GM10248 (cell line): ENCODE results near the gene ADAMTS16.

Experiments used
- CTCF ChIA-PET: fragments of 300-600 bp; sonication (Branson Sonifier 250); formaldehyde crosslinking; extraction: SDS; loops from one replicate; lab custom pipeline; 2021; ENCODE audit warnings: antibody characterized with exemption; lab: Yijun Ruan, JAX
- POLR2A ChIA-PET: fragments of 350-650 bp; sonication (Branson Sonifier 250); formaldehyde crosslinking; extraction: SDS; loops from one replicate; lab custom pipeline; 2020; ENCODE audit warnings: antibody characterized with exemption; lab: Yijun Ruan, JAX
- DNase-seq: peaks from one replicate; pipeline ENCODE4 v3.0.0; 2012; ENCODE audit errors: extremely low spot score
- CTCF ChIP-seq: IDR thresholded peaks from 2 replicates; pipeline ENCODE4 v1.5.1; 2012; ENCODE audit warnings: mild to moderate bottlenecking, low read depth; ENCODE audit errors: extremely low read depth, missing control alignments, control extremely low read depth

The ADAMTS16 gene

GRCh38 chr5:5178580-5178979 is 38.5 kb downstream of the ADAMTS16 start:
- DNase-seq: no peak
- no peak for TF ChIP-seq CTCF
- CTCF ChIA-PET: interaction anchor here (1.3 kb wide), 1 partner anchor 11 kb away, joined by 4 read pairs; no protein-coding TSS in a partner anchor
- POLR2A ChIA-PET: no interaction called here

GRCh38 chr5:5179079-5179478 is 38.9 kb downstream of the ADAMTS16 start:
- ChIA-PET CTCF (no interaction called here), POLR2A (no interaction called here)
- DNase-seq: no peak
- TF ChIP-seq CTCF: no peak

GRCh38 chr5:5179597-5179996 is 39.5 kb downstream of the ADAMTS16 start:
- TF ChIP-seq CTCF: no peak
- CTCF ChIA-PET: no interaction called here

GRCh38 chr5:5181650-5182324 is 41.7 kb downstream of the ADAMTS16 start:
- ChIA-PET CTCF (interaction anchor here (1.4 kb wide), 1 partner anchor 11 kb away, joined by 3 read pairs; no protein-coding TSS in a partner anchor), POLR2A (no interaction called here)
- no peak for TF ChIP-seq CTCF
- no peak for DNase-seq

More at GRCh38 chr5:5179597-5179996, 39.5 kb downstream of the ADAMTS16 start:
- DNase-seq: no peak
- POLR2A ChIA-PET: no interaction called here

GRCh38 chr5:5182508-5183188 is 42.5 kb downstream of the ADAMTS16 start:
- ChIA-PET CTCF (interaction anchor here (1.4 kb wide), 1 partner anchor 12 kb away, joined by 3 read pairs; no protein-coding TSS in a partner anchor), POLR2A (no interaction called here)
- TF ChIP-seq CTCF: no peak
- no peak for DNase-seq

GRCh38 chr5:5183189-5183699 is 43.1 kb downstream of the ADAMTS16 start:
- no peak for DNase-seq
- no peak for TF ChIP-seq CTCF
- CTCF ChIA-PET: no interaction called here
- POLR2A ChIA-PET: no interaction called here
